ENCODE measurements around the gene MEIS2. TPM values are rescaled to one million over a fixed set of nuclear protein-coding genes. Genes with fewer than 3 reads are reported as not detected.

MEIS2 gene
- total and polyA plus RNA-seq, 2 experiments from 2014 or later, result 0.27 TPM; not detected in 1

GRCh38 chr15:37133602-37134001 lies 33.3 kb upstream of the MEIS2 start (continued):
- TF ChIP-seq, protein P1, sequence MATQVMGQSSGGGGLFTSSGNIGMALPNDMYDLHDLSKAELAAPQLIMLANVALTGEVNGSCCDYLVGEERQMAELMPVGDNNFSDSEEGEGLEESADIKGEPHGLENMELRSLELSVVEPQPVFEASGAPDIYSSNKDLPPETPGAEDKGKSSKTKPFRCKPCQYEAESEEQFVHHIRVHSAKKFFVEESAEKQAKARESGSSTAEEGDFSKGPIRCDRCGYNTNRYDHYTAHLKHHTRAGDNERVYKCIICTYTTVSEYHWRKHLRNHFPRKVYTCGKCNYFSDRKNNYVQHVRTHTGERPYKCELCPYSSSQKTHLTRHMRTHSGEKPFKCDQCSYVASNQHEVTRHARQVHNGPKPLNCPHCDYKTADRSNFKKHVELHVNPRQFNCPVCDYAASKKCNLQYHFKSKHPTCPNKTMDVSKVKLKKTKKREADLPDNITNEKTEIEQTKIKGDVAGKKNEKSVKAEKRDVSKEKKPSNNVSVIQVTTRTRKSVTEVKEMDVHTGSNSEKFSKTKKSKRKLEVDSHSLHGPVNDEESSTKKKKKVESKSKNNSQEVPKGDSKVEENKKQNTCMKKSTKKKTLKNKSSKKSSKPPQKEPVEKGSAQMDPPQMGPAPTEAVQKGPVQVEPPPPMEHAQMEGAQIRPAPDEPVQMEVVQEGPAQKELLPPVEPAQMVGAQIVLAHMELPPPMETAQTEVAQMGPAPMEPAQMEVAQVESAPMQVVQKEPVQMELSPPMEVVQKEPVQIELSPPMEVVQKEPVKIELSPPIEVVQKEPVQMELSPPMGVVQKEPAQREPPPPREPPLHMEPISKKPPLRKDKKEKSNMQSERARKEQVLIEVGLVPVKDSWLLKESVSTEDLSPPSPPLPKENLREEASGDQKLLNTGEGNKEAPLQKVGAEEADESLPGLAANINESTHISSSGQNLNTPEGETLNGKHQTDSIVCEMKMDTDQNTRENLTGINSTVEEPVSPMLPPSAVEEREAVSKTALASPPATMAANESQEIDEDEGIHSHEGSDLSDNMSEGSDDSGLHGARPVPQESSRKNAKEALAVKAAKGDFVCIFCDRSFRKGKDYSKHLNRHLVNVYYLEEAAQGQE (IDR thresholded peaks at IDR 0.05; ENCODE audit: unreplicated experiment), result no peak
- TF ChIP-seq EZH2phosphoT487 (IDR thresholded peaks at IDR 0.05; ENCODE audit: unreplicated experiment), result no peak
- TF ChIP-seq CREB1 (CRISPR knock-in tag; IDR thresholded peaks at IDR 0.05; ENCODE audit: low read depth), result no peak
- TF ChIP-seq EZH2 (IDR thresholded peaks at IDR 0.05; ENCODE audit: low read depth, unreplicated experiment), result no peak
- no peak for TF ChIP-seq ZNF114 (CRISPR knock-in tag; IDR thresholded peaks at IDR 0.05)

- H2AFZ ChIP-seq, result no peak overlapping the region
- no peak for DNase-seq (ENCODE audit: low spot score)
- no peak overlapping the region for H3K4me3 ChIP-seq
- no peaks in the 10 kb centered on the region for H3K27me3 ChIP-seq (ENCODE audit: insufficient read depth)
- no peaks in the 10 kb centered on the region for H3K9me3 Mint-ChIP-seq
- H3K27ac Mint-ChIP-seq, result no peak overlapping the region
- no peaks in the 10 kb centered on the region for H3K9me2 ChIP-seq (ENCODE audit: insufficient read depth)
- H3K4me3 Mint-ChIP-seq, result no peak overlapping the region
- H3K4me2 ChIP-seq, result no peak overlapping the region
- no peak overlapping the region for H3K27ac ChIP-seq (ENCODE audit: low read depth)
- H3K79me2 ChIP-seq (replicated peaks; ENCODE audit: insufficient read depth), result no peaks in the 10 kb centered on the region
- ATAC-seq, result no peak
- 0 out of 2 replicates have a peak, but pooled peaks cover 6% of the 10 kb centered on the region for H3K4me1 ChIP-seq (ENCODE audit: insufficient read depth)
- no peaks in the 10 kb centered on the region for H3K36me3 Mint-ChIP-seq (ENCODE audit: low read depth)
- H3F3A ChIP-seq (replicated peaks; ENCODE audit: low read depth), result no peaks in the 10 kb centered on the region
- H3K36me3 ChIP-seq (ENCODE audit: insufficient read depth), result no peaks in the 10 kb centered on the region
- peaks cover 22% of the 10 kb centered on the region for H3K4me1 Mint-ChIP-seq
- no peaks in the 10 kb centered on the region for H4K20me1 ChIP-seq (replicated peaks; ENCODE audit: insufficient read depth)
- peaks cover 3% of the 10 kb centered on the region for H3K27me3 Mint-ChIP-seq (ENCODE audit: insufficient read depth, low read depth, poor library complexity)
- TF ChIP-seq, protein P1 (IDR thresholded peaks at IDR 0.05; ENCODE audit: unreplicated experiment), result no peak
- no peak for TF ChIP-seq POLR2AphosphoS5 (IDR thresholded peaks at IDR 0.05; ENCODE audit: low read depth)
- no peak for TF ChIP-seq ETS1 (IDR thresholded peaks at IDR 0.05)
- TF ChIP-seq, protein P2, sequence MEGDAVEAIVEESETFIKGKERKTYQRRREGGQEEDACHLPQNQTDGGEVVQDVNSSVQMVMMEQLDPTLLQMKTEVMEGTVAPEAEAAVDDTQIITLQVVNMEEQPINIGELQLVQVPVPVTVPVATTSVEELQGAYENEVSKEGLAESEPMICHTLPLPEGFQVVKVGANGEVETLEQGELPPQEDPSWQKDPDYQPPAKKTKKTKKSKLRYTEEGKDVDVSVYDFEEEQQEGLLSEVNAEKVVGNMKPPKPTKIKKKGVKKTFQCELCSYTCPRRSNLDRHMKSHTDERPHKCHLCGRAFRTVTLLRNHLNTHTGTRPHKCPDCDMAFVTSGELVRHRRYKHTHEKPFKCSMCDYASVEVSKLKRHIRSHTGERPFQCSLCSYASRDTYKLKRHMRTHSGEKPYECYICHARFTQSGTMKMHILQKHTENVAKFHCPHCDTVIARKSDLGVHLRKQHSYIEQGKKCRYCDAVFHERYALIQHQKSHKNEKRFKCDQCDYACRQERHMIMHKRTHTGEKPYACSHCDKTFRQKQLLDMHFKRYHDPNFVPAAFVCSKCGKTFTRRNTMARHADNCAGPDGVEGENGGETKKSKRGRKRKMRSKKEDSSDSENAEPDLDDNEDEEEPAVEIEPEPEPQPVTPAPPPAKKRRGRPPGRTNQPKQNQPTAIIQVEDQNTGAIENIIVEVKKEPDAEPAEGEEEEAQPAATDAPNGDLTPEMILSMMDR (conservative IDR thresholded peaks at IDR 0.05; ENCODE audit: low read depth in 2 of 2), result no peak
Observed at GRCh38 chr15:37132826-37133417, 32.6 kb upstream of the MEIS2 start.
